SU-DHL-6 (cell line): ENCODE measurements around the gene EEPD1.

Source experiments
- H2AFZ ChIP-seq: fragments of 200-600 bp; sonication (generic); 2 replicates; pipeline ENCODE4 v1.6.1; 2014; ENCODE audit warnings: low read depth, mild to moderate bottlenecking, moderate library complexity, mixed read lengths, antibody characterized with exemption, low read length; ENCODE audit not compliant: severe bottlenecking
- H3F3A ChIP-seq: fragments of 200-600 bp; shearing (Covaris generic); 2 replicates; pipeline ENCODE4 v1.6.0; 2016; ENCODE audit warnings: antibody characterized with exemption, mild to moderate bottlenecking; ENCODE audit not compliant: insufficient read depth
- H3K27ac ChIP-seq: fragments of 200-600 bp; sonication (generic); 2 replicates; pipeline ENCODE4 v1.5.1; 2016; ENCODE audit warnings: low read depth, mild to moderate bottlenecking, low read length, moderate library complexity, mixed read lengths
- H3K27me3 ChIP-seq: fragments of 200-600 bp; sonication (generic), shearing (Covaris generic); 2 replicates; pipeline ENCODE4 v1.6.0; 2014; ENCODE audit warnings: mild to moderate bottlenecking, low read length
- H3K36me3 ChIP-seq: fragments of 200-600 bp; sonication (generic); 2 replicates; pipeline ENCODE4 v1.6.1; 2014; ENCODE audit warnings: mild to moderate bottlenecking, low read length, mixed read lengths
- H3K4me2 ChIP-seq: fragments of 300-600, 200-600 bp; shearing (Covaris generic), sonication (generic); 2 replicates; pipeline ENCODE4 v1.6.0; 2014; ENCODE audit warnings: low read length, low read depth, mild to moderate bottlenecking; ENCODE audit not compliant: poor library complexity, severe bottlenecking
- H3K4me3 ChIP-seq: fragments of 200-600 bp; sonication (generic); 2 replicates; pipeline ENCODE4 v1.5.1; 2014; ENCODE audit warnings: antibody characterized with exemption, low read length, mild to moderate bottlenecking, mixed read lengths; ENCODE audit not compliant: insufficient read depth, poor library complexity, severe bottlenecking
- H3K79me2 ChIP-seq: fragments of 200-600 bp; sonication (generic); 2 replicates; pipeline ENCODE4 v1.6.1; 2014; ENCODE audit warnings: mild to moderate bottlenecking, low read length, moderate library complexity; ENCODE audit not compliant: insufficient read depth
- H3K9ac ChIP-seq: fragments of 200-600 bp; sonication (generic); 2 replicates; pipeline ENCODE4 v1.7.0; 2014; ENCODE audit warnings: mild to moderate bottlenecking, low read length
- H3K9me2 ChIP-seq: fragments of 200-600 bp; sonication (generic); replicated peaks from 2 replicates; pipeline ENCODE4 v1.6.1; 2014; ENCODE audit warnings: low read length; ENCODE audit not compliant: insufficient read depth
- H3K9me3 ChIP-seq: fragments of 200-600 bp; sonication (generic); 2 replicates; pipeline ENCODE4 v1.6.1; 2014; ENCODE audit warnings: low read length, mixed read lengths; ENCODE audit not compliant: insufficient read depth
- H4K20me1 ChIP-seq: fragments of 200-600 bp; sonication (generic); 2 replicates; pipeline ENCODE4 v1.6.1; 2014; ENCODE audit warnings: low read depth, mild to moderate bottlenecking, antibody characterized with exemption, low read length, moderate library complexity, mixed read lengths
- EZH2phosphoT487 ChIP-seq: fragments of 200-600 bp; sonication (generic), shearing (Covaris generic); conservative IDR thresholded peaks from 2 replicates; pipeline ENCODE4 v1.6.1; 2018; ENCODE audit warnings: mild to moderate bottlenecking, antibody characterized with exemption, low read length, moderate library complexity, mixed read lengths
- TF ChIP-seq, protein P1 (sequence below): fragments of 200-600 bp; sonication (generic); IDR thresholded peaks from one replicate; pipeline ENCODE4 v1.5.1; 2017; ENCODE audit warnings: antibody characterized with exemption, mild to moderate bottlenecking, low read length, moderate library complexity; ENCODE audit not compliant: insufficient read depth, poor library complexity, severe bottlenecking

The EEPD1 gene

DNA sequence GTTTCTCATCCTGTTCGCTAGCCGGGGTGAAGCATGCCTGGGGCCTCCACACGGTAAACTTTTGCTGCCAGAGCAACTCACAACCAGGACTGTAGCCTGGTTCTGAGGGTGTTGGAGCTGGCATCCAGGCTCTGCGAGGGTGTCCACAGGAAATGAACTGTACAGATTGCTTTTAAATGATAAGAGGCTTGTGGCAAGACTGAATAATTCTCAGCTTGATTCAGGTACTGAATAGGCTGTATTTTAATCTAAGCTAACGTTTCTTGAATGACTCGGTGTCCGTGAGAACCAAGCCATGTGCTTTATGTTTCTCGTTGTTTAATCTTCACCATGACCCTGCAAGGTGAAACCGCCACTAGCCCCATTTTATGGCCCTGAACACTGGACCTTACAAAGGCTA, 49.3 kb downstream of the EEPD1 start:
- Histone ChIP-seq H3K36me3 (peaks cover 9% of the 10 kb centered on the region), H3F3A (no peaks in the 10 kb centered on the region), H3K79me2 (peaks cover 91% of the 10 kb centered on the region), H4K20me1 (no peaks in the 10 kb centered on the region), H3K27ac (0 out of 2 replicates have a peak overlapping the region, but pooled peaks have one; percentile 7), H3K27me3 (no peaks in the 10 kb centered on the region), H3K9me3 (no peaks in the 10 kb centered on the region), H3K4me2 (no peak overlapping the region), H3K4me3 (no peak overlapping the region), H3K9ac (no peak overlapping the region), H2AFZ (no peak overlapping the region), H3K9me2 (no peaks in the 10 kb centered on the region)
- no peak for TF ChIP-seq EZH2phosphoT487
- TF ChIP-seq, protein P1, sequence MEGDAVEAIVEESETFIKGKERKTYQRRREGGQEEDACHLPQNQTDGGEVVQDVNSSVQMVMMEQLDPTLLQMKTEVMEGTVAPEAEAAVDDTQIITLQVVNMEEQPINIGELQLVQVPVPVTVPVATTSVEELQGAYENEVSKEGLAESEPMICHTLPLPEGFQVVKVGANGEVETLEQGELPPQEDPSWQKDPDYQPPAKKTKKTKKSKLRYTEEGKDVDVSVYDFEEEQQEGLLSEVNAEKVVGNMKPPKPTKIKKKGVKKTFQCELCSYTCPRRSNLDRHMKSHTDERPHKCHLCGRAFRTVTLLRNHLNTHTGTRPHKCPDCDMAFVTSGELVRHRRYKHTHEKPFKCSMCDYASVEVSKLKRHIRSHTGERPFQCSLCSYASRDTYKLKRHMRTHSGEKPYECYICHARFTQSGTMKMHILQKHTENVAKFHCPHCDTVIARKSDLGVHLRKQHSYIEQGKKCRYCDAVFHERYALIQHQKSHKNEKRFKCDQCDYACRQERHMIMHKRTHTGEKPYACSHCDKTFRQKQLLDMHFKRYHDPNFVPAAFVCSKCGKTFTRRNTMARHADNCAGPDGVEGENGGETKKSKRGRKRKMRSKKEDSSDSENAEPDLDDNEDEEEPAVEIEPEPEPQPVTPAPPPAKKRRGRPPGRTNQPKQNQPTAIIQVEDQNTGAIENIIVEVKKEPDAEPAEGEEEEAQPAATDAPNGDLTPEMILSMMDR = no peak

DNA sequence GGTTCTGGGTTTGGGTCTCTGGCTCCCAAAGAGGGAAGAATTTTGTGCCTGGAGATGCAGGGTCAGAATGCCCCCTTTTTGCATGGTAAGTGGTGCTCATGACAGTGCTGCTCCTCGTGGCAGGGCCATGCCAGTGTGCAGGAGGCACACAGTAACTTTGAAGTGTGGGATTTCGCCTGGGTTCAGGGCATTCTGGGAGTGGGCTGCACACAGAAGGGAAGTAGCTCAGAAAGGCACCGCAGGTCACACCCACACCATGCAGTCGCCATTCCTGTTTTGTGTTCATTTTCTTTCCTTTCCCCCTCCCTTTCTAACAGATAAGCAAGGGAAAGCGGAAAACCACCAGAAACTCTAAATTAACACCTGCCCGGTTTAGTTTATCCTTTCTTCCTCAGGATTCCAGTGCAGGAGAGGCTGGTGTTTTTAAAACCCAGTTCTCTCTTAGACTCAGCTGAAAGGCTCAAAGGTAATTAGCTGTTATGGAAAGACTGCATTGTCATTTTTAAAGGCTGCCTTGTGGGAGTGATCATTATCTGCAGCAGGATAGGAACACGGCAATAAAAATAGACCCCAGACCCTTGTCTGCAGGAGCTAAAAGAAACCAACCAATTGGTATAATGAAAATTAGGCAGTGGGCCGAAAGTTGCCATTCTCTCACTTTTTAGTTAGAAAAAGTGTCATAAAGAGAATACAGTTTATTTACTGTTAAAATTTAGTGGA, 50.2 kb downstream of the EEPD1 start:
- Histone ChIP-seq H3K9me2 (no peaks in the 10 kb centered on the region), H3K9ac (no peak overlapping the region), H4K20me1 (no peaks in the 10 kb centered on the region), H3K27me3 (no peaks in the 10 kb centered on the region), H3K4me2 (no peak overlapping the region), H3K9me3 (no peaks in the 10 kb centered on the region), H3K79me2 (peaks cover 100% of the 10 kb centered on the region), H3K36me3 (peaks cover 9% of the 10 kb centered on the region), H2AFZ (no peak overlapping the region), H3F3A (no peaks in the 10 kb centered on the region), H3K4me3 (no peak overlapping the region), H3K27ac (0 out of 2 replicates have a peak overlapping the region, but pooled peaks have one; percentile 4)
- no peak for TF ChIP-seq EZH2phosphoT487
- TF ChIP-seq, protein P1 = no peak

DNA sequence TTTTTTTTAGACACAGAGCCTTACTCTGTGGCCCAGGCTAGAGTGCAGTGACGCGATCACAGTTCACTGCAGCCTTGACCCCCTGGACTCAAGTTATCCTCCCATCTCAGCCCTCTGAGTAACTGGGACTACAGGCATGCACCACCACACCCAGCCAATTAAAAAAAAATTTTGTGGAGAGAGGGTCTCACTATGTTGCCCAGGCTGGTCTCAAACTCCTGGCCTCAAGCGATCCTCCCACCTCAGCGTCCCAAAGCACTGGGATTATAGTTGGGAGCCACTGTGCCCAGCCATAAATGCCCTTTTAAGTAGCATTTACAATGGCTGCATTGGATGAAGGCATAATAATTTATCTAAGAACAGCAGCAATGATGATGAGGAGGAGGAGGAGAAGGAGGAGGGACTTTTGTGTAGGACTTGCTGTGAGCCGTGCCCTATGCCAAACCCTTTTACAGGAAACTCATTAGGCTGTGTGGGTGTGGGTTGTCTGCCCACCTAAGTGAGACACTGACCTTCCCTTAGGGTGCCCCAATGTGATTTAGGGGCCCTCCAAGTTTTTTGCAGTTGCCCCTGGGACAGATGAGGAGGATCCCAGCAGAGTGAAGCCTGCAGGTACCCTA, 51.1 kb downstream of the EEPD1 start:
- no peak overlapping the region for H2AFZ ChIP-seq
- H3K9ac ChIP-seq = no peak overlapping the region
- H3K36me3 ChIP-seq = peaks cover 9% of the 10 kb centered on the region
- no peak overlapping the region for H3K4me2 ChIP-seq
- H3K9me3 ChIP-seq = no peaks in the 10 kb centered on the region
- peaks cover 100% of the 10 kb centered on the region for H3K79me2 ChIP-seq
- no peak for TF ChIP-seq EZH2phosphoT487
- TF ChIP-seq, protein P1 = no peak
- H3K9me2 ChIP-seq = no peaks in the 10 kb centered on the region
- no peaks in the 10 kb centered on the region for H4K20me1 ChIP-seq
- H3K27me3 ChIP-seq = no peaks in the 10 kb centered on the region
- no peaks in the 10 kb centered on the region for H3F3A ChIP-seq
- no peak overlapping the region for H3K27ac ChIP-seq
- H3K4me3 ChIP-seq = no peak overlapping the region
